Astrocyte of the spinal cord (primary cell): Measurements from ENCODE around the gene COL5A1.

Source experiments
- DNase-seq: peaks from one replicate; pipeline ENCODE4 v3.0.0; 2011; ENCODE audit warnings: low read depth, low spot score
- H3K4me3 ChIP-seq: 2 replicates; pipeline ENCODE4 v1.5.1; 2011; ENCODE audit warnings: low read depth, mild to moderate bottlenecking, low read length, moderate library complexity
- in situ Hi-C: cut with HindIII; loops from 2 replicates; pipeline ENCODE4 v1.10.0; 2017; ENCODE audit warnings: low sequenced_read_pairs
- TF ChIP-seq, protein P1 (sequence below): IDR thresholded peaks from 2 replicates; pipeline ENCODE4 v1.5.1; 2012; ENCODE audit warnings: low read depth, mild to moderate bottlenecking, low read length, inconsistent platforms

COL5A1 gene

GRCh38 chr9:134816264-134816663 is 174.7 kb downstream of the COL5A1 start:
- in situ Hi-C loops = no loop called here
- DNase-seq = no peak
- no peak overlapping the region for H3K4me3 ChIP-seq
- TF ChIP-seq, protein P1, sequence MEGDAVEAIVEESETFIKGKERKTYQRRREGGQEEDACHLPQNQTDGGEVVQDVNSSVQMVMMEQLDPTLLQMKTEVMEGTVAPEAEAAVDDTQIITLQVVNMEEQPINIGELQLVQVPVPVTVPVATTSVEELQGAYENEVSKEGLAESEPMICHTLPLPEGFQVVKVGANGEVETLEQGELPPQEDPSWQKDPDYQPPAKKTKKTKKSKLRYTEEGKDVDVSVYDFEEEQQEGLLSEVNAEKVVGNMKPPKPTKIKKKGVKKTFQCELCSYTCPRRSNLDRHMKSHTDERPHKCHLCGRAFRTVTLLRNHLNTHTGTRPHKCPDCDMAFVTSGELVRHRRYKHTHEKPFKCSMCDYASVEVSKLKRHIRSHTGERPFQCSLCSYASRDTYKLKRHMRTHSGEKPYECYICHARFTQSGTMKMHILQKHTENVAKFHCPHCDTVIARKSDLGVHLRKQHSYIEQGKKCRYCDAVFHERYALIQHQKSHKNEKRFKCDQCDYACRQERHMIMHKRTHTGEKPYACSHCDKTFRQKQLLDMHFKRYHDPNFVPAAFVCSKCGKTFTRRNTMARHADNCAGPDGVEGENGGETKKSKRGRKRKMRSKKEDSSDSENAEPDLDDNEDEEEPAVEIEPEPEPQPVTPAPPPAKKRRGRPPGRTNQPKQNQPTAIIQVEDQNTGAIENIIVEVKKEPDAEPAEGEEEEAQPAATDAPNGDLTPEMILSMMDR = no peak

- DNase-seq = no peak
- TF ChIP-seq, protein P1 = no peak
- in situ Hi-C loops = no loop called here
- no peak overlapping the region for H3K4me3 ChIP-seq
Observed at GRCh38 chr9:134818000-134818568, 176.5 kb downstream of the COL5A1 start.

GRCh38 chr9:134818591-134818990 is 177.0 kb downstream of the COL5A1 start:
- TF ChIP-seq, protein P1 = no peak
- in situ Hi-C loops = no loop called here

DNA sequence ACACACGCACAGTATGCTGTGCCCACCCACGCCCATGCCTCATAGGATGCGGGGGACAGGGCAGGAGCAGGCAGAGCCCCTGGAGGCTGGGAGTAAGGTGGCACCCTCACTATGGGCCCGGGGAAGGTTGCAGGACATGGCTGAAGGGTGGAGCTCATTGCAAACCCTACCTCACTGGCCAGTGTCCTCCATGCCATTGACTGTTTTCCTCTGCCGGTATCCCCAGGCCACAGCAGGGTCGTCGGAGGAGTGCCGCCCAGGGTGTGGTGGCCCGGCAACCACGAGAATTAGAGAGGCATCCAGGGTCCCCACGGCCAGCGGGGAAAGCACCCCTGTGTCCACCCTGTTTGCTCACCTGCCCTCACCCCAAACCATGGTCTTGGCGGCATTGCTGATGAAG is 179.3 kb downstream of the COL5A1 start:
- TF ChIP-seq, protein P1 = no peak
- in situ Hi-C loops = no loop called here
- no peak overlapping the region for H3K4me3 ChIP-seq
- no peak for DNase-seq

More at GRCh38 chr9:134818591-134818990, 177.0 kb downstream of the COL5A1 start:
- H3K4me3 ChIP-seq = no peak overlapping the region
- no peak for DNase-seq

DNA sequence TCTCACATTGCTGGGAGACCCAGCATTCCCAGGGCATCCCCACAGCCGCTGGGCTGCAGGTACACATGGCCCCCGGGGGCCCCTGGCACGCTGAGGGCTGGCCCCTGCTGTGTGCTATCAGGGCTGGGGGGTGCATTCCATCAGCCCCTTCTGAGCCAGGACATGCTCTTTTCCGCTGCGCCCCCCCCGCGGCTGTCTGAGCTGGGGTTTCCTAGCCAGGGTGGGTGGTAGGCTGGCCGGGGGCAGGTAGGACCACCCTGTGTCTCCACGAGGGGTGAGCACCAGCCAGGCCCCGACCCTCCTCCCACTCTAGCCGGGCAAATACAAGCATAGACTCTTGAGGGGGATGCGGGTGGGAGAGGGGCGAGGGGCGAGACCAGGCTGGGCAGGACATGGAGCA is 180.9 kb downstream of the COL5A1 start:
- in situ Hi-C loops = no loop called here
- DNase-seq = no peak
- TF ChIP-seq, protein P1 = no peak
- H3K4me3 ChIP-seq = no peak overlapping the region

DNA sequence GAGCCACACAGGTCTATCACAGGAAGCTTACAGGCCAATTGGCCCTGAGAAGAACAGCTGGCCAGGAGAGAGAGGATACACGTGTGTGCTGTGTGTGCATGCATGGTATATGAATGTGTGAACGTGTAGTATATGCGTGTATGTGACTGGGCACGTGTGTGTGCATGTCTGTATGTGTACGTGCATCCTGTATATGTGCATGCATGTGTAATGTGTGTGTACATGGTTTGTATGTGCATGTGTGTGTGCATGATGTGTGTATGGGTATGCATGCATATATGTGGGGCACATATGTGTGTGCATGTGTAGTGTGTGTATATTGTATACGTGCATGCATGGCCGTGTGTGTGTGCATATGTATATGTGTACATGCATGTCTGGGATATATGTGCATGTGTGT is 182.0 kb downstream of the COL5A1 start:
- no peak overlapping the region for H3K4me3 ChIP-seq
- no peak for DNase-seq
- TF ChIP-seq, protein P1 = no peak
- in situ Hi-C loops = no loop called here
